ENCODE data around the gene POMC. TPM values are rescaled to one million over a fixed set of nuclear protein-coding genes. Genes with fewer than 3 reads are reported as not detected.
"Not testable (repeated sequence)": the region's sequence is repeated elsewhere in the genome, so short reads cannot be mapped to it uniquely, and the experiment has no call there.

POMC gene
- total RNA-seq, 1 experiment from 2014 or later = 1.6 TPM

GRCh38 chr2:25213229-25213628 is 44.8 kb upstream of the POMC start:
- WGBS (ENCODE audit: extremely low coverage, insufficient read length, low lambda C conversion rate) = no CpG with 5 or more reads among the region's 8 CpGs
- TF ChIP-seq CTCF (conservative IDR thresholded peaks at IDR 0.05) = no peak
- H4K5ac ChIP-seq (ENCODE audit: insufficient read length, low read depth, low read length) = no peak overlapping the region

GRCh38 chr2:25210923-25211322 is 42.5 kb upstream of the POMC start:
- H2AFZ ChIP-seq (ENCODE audit: low read length); H3K4me2 ChIP-seq (ENCODE audit: insufficient read depth, insufficient read length, low read length); H3K18ac ChIP-seq (ENCODE audit: insufficient read length, low read depth, low read length); H4K91ac ChIP-seq (ENCODE audit: insufficient read length, low read depth, low read length); H3K27me3 Mint-ChIP-seq (ENCODE audit: low read depth); H3K4me1 ChIP-seq (ENCODE audit: insufficient read depth, low read length); H3K9ac ChIP-seq (ENCODE audit: extremely low read depth, insufficient read length, low read length); H4K8ac ChIP-seq (replicated peaks; ENCODE audit: insufficient read length, low read depth, low read length); H3K9me3 Mint-ChIP-seq; H2BK20ac ChIP-seq (ENCODE audit: low read depth, low read length, poor library complexity, severe bottlenecking); H3K27ac Mint-ChIP-seq; H3K79me1 ChIP-seq (ENCODE audit: insufficient read depth, low read depth, low read length, poor library complexity, severe bottlenecking); H3K56ac ChIP-seq (ENCODE audit: insufficient read length, low read depth, low read length); H3K4me3 Mint-ChIP-seq; H3K27me3 ChIP-seq (ENCODE audit: insufficient read depth, low read length); H3K23ac ChIP-seq (ENCODE audit: insufficient read length, low read depth, low read length); H4K20me1 ChIP-seq (ENCODE audit: control insufficient read depth, insufficient read depth, insufficient read length); H2BK12ac ChIP-seq (ENCODE audit: insufficient read length, low read depth, low read length); H3K27ac ChIP-seq (ENCODE audit: insufficient read length, low read depth, low read length); H3K79me2 ChIP-seq (ENCODE audit: insufficient read depth, low read length); H3K23me2 ChIP-seq (ENCODE audit: insufficient read length, low read depth, low read length, poor library complexity, severe bottlenecking); H2BK120ac ChIP-seq (ENCODE audit: low read depth, low read length, poor library complexity, severe bottlenecking); H3K9me3 ChIP-seq (ENCODE audit: control insufficient read depth, low read depth, low read length); H2AK5ac ChIP-seq (ENCODE audit: insufficient read length, low read length); H4K5ac ChIP-seq (ENCODE audit: insufficient read length, low read depth, low read length); DNase-seq; H2BK15ac ChIP-seq (ENCODE audit: low read depth, low read length); H3K14ac ChIP-seq (ENCODE audit: insufficient read depth, low read length); H2BK5ac ChIP-seq (ENCODE audit: insufficient read length, low read length); H3K36me3 Mint-ChIP-seq (ENCODE audit: insufficient read depth in 1 of 3, low read depth in 3 of 3); H3K4ac ChIP-seq (ENCODE audit: low read depth, low read length); H3T11ph ChIP-seq (ENCODE audit: low read length): not testable (repeated sequence)
- peaks cover 16 to 21% of the 10 kb centered on the region in 2 experiments for H3K4me1 Mint-ChIP-seq
- no CpG with 5 or more reads among the region's 6 CpGs for WGBS (ENCODE audit: extremely low coverage, insufficient read length, low lambda C conversion rate)

More at GRCh38 chr2:25213229-25213628, 44.8 kb upstream of the POMC start:
- Histone ChIP-seq H3K79me2 (ENCODE audit: insufficient read depth, low read length) (no peaks in the 10 kb centered on the region), H3K79me1 (ENCODE audit: insufficient read depth, low read depth, low read length, poor library complexity, severe bottlenecking) (no peaks in the 10 kb centered on the region), H3K23ac (ENCODE audit: insufficient read length, low read depth, low read length) (no peak overlapping the region), H2BK15ac (ENCODE audit: low read depth, low read length) (no peak overlapping the region), H3K4ac (ENCODE audit: low read depth, low read length) (no peak overlapping the region), H2AK5ac (ENCODE audit: insufficient read length, low read length) (no peak overlapping the region), H4K91ac (ENCODE audit: insufficient read length, low read depth, low read length) (no peak overlapping the region), H2AFZ (ENCODE audit: low read length) (no peak overlapping the region), H2BK120ac (ENCODE audit: low read depth, low read length, poor library complexity, severe bottlenecking) (no peak overlapping the region), H2BK5ac (ENCODE audit: insufficient read length, low read length) (no peak overlapping the region), H4K20me1 (ENCODE audit: control insufficient read depth, insufficient read depth, insufficient read length) (no peaks in the 10 kb centered on the region), H3K56ac (ENCODE audit: insufficient read length, low read depth, low read length) (no peak overlapping the region), H3K4me2 (ENCODE audit: insufficient read depth, insufficient read length, low read length) (no peak overlapping the region), H4K8ac (replicated peaks; ENCODE audit: insufficient read length, low read depth, low read length) (no peak overlapping the region), H3K23me2 (ENCODE audit: insufficient read length, low read depth, low read length, poor library complexity, severe bottlenecking) (no peaks in the 10 kb centered on the region), H2BK20ac (ENCODE audit: low read depth, low read length, poor library complexity, severe bottlenecking) (no peak overlapping the region), H3K27me3 (ENCODE audit: insufficient read depth, low read length) (no peaks in the 10 kb centered on the region), H3K9ac (ENCODE audit: extremely low read depth, insufficient read length, low read length) (no peak overlapping the region), H3K9me3 (ENCODE audit: control insufficient read depth, low read depth, low read length) (no peaks in the 10 kb centered on the region), H2BK12ac (ENCODE audit: insufficient read length, low read depth, low read length) (no peak overlapping the region), H3K14ac (ENCODE audit: insufficient read depth, low read length) (no peak overlapping the region), H3K18ac (ENCODE audit: insufficient read length, low read depth, low read length) (no peak overlapping the region), H3T11ph (ENCODE audit: low read length) (no peak overlapping the region), H3K27ac (ENCODE audit: insufficient read length, low read depth, low read length) (no peak overlapping the region), H3K4me1 (ENCODE audit: insufficient read depth, low read length) (no peaks in the 10 kb centered on the region)
- no peaks in the 10 kb centered on the region for H3K9me3 Mint-ChIP-seq
- H3K36me3 Mint-ChIP-seq (ENCODE audit: insufficient read depth in 1 of 3, low read depth in 3 of 3) = no peaks in the 10 kb centered on the region
- H3K4me3 Mint-ChIP-seq = no peak overlapping the region
- no peak overlapping the region for H3K27ac Mint-ChIP-seq
- no peak for DNase-seq
- peaks cover 4 to 7% of the 10 kb centered on the region in 2 experiments; a peak in 3 of 4 replicates for H3K4me1 Mint-ChIP-seq
- H3K27me3 Mint-ChIP-seq (ENCODE audit: low read depth) = no peaks in the 10 kb centered on the region; the same call in 1 of the 2 replicates
